Coronary artery (tissue), 2 donors: Measurements from ENCODE around the gene ZNF564.
"Not testable (repeated sequence)": the region's sequence is repeated elsewhere in the genome, so short reads cannot be mapped to it uniquely, and the experiment has no call there.

Source experiments
- DNase-seq: peaks from one replicate; pipeline ENCODE4 v3.0.0-alpha.2; 2017; ENCODE audit warnings: low spot score
- H3K27ac ChIP-seq, 2 donors: fragments of 200-600 bp; sonication (generic); one replicate each; pipeline ENCODE4 v1.5.1; 2016 to 2019
- H3K4me3 ChIP-seq: fragments of 200-600 bp; sonication (generic); 2 replicates; pipeline ENCODE4 v1.5.1; 2016; ENCODE audit warnings: mild to moderate bottlenecking, moderate library complexity
- CTCF ChIP-seq: fragments of 200-600 bp; sonication (generic); IDR thresholded peaks from one replicate; pipeline ENCODE4 v1.5.1; 2019; ENCODE audit warnings: antibody characterized with exemption

The ZNF564 gene

DNA sequence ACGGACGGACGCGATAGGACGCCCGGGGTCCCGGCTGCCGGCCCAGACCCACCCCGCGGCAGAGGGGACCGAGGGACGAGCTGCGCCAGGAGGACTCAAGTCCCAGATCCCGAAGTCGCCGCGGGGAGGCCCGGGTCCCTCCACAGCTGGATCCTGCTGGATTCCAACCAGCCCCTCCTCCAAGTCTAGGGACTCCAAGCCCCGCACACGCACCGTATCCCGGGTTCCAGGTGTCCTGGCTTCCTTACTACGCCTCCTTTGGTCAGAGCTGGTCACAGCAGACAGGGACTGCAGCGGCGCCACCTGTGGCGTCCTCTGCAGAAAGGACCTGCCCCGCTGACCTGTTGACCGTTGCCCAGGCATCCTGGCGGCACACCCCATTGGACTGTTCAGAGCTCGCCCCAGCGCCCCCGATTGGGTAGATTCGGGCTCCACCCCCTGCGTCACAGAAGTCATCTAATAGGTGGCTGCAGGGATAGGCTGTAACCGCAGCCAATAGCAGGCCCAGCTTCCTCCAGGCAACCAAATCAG is 37.7 kb downstream of the ZNF564 start:
- H3K27ac ChIP-seq = no peak overlapping the region
- H3K4me3 ChIP-seq = peak overlapping the region; percentile 36
- no peak for DNase-seq
- no peak for TF ChIP-seq CTCF

- Histone ChIP-seq H3K27ac (peak overlapping the region in 1 of 2 donors; percentile 20), H3K4me3 (no peak overlapping the region)
- peak; percentile 26 for DNase-seq
- no peak for TF ChIP-seq CTCF
Measured at GRCh38 chr19:12497032-12497431, 54.2 kb downstream of the ZNF564 start.

DNA sequence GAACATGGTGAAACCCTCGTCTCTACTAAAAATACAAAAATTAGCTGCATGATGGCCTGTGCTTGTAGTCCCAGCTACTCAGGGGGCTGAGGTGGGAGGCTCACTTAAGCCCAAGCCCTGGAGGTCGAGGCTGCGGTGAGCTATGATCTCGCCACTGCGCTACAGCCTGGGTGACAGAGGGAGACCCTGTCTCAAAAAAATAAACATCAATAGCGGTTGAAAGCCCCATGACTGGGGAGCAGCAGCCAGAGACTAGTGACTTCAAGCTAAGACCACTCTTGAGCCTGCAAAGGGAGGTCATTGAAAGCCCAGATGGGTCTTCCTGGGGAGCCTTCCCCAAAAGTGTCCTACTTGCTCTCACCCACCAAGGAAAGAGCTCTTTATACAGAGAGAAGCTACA is 54.8 kb downstream of the ZNF564 start:
- Histone ChIP-seq H3K27ac (peak overlapping the region in 1 of 2 donors; percentile 20), H3K4me3 (no peak overlapping the region)
- peak; percentile 63 for DNase-seq
- TF ChIP-seq CTCF = no peak

DNA sequence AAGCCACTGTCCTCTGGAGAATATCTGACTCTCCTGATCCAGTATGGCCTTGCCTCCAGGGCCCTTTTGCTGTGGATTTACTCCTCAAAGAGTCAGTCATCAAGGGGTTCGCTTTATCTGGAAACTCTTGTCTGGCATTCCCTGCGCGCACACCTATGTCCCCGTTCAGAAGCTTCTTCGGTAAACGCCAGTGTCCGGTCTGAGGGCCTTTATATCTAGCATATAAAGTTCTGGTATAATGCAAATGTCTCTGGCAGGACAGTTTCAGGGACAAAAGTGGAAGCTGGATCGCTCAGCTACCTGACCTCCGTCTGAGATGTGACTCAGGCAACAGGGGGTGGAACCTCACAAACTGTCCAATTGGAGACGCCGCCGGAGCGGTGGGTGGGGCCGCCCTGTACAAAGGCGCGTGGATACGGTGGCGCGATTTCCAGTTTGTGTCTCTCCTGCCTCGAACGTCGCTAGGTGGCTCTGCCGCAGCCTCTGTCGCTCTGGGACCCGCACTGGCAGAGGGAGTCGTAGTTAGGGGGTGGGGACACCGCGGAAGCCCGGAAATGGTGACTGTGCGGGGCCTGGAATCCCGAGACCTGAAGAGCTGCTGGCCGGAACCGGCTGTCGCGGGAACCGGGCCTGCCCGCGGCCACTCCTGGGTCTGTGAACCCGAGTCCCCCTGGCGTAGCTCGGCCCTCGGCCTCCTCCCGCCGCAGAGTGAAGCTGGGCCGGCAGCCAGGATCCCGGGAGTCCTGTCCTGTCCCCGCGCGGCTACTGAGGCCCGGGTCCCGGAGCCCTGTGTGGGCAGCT is 56.1 kb downstream of the ZNF564 start:
- Histone ChIP-seq H3K4me3 (peak overlapping the region; percentile 77), H3K27ac (peak overlapping the region; percentile 87 to 94)
- DNase-seq = peak; percentile 97
- no peak for TF ChIP-seq CTCF

DNA sequence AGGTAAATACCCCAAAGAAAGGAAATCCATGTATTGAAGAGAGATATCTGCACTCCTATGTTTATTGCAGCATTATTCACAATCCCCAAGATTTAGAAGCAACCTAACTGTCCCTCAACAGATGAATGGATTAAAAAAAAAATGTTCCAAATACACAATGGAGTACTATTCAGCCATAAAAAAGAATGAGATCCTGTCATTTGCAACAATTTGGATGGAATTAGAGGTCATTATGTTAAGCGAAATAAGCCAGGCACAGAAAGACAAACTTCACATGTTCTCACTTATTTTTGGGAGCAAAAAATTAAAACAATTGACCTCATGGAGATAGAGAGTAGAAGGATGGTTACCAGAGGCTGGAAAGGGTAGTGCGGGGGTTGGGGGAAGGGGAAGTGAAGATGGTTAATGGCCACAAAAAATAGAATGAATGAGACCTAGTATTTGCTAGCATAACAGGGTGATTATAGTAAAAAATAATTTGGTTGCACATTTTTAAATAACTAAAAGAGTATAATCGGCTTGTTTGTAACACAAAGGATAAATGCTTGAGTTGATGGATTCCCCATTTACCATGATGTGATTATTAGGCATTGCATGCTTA is 56.9 kb downstream of the ZNF564 start:
- Histone ChIP-seq H3K4me3 (peak overlapping the region; percentile 77), H3K27ac (peak overlapping the region in 1 of 2 donors; percentile 87)
- TF ChIP-seq CTCF = no peak
- DNase-seq = no peak

DNA sequence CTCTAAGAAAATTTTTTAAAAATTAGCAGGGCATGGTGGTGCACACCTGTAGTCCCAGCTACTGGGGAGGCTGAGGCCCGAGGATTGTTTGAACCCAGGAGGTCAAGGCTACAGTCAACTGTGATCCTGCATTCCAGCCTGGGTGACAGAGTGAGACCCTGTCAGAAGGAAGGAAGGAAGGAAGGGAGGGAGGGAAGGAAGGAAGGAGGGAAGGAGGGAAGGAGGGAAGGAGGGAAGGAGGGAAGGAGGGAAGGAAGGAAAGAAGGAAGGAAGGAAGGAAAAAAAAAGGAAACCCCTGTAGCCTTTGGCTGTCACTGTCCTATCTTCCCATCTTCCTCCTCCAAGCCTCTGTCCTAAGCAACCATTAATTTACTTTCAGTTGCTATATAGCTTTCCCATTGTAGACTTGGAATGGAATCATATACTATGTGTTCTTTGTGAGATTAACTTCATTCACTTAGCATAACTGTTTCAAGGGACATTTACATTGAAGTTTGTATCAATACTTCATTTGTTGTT is 65.0 kb downstream of the ZNF564 start:
- DNase-seq, H3K4me3 ChIP-seq, H3K27ac ChIP-seq: not testable (repeated sequence)

DNA sequence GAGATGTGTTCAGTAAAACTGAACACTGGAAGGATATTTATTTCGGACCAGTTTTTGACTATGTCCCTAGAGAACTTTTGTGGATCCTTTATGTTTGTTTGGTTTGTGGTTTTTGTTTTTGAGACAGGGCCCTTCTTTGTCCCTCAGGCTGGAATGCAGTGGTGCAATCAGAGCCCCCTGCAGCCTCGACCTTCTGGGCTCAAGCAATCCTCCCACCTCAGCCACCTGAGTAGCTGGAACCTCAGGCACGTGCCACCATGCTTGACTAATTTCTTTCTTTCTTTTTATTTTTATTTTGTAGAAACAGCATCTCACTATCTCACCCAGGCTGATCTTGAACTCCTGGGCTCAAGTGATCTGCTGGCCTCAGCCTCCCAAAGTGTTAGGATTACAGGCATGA is 65.7 kb downstream of the ZNF564 start:
- Histone ChIP-seq H3K4me3 (no peak overlapping the region), H3K27ac (no peak overlapping the region)
- no peak for DNase-seq
- TF ChIP-seq CTCF = no peak
